Measurements from ENCODE around the gene KCNIP2.
"Not testable (repeated sequence)": the region's sequence is repeated elsewhere in the genome, so short reads cannot be mapped to it uniquely, and the experiment has no call there.

DNA sequence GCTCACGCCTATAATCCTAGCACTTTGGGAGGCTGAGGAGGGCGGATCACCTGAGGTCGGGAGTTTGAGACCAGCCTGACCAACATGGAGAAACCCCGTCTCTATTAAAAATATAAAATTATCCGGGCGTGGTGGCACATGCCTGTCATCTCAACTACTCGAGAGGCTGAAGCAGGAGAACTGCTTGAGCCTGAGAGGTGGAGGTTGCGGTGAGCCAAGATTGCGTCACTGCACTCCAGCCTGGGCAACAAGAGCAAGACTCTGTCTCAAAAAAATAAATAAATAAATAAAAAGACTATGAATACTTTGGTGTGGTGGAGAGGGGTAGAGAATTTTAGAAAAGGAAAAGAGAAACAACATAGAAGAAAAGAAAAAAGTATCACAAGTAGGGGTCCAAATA lies 54.4 kb downstream of the KCNIP2 start:
- TF ChIP-seq POLR2A (IDR thresholded peaks at IDR 0.05): not testable (repeated sequence)
- TF ChIP-seq, protein P1, sequence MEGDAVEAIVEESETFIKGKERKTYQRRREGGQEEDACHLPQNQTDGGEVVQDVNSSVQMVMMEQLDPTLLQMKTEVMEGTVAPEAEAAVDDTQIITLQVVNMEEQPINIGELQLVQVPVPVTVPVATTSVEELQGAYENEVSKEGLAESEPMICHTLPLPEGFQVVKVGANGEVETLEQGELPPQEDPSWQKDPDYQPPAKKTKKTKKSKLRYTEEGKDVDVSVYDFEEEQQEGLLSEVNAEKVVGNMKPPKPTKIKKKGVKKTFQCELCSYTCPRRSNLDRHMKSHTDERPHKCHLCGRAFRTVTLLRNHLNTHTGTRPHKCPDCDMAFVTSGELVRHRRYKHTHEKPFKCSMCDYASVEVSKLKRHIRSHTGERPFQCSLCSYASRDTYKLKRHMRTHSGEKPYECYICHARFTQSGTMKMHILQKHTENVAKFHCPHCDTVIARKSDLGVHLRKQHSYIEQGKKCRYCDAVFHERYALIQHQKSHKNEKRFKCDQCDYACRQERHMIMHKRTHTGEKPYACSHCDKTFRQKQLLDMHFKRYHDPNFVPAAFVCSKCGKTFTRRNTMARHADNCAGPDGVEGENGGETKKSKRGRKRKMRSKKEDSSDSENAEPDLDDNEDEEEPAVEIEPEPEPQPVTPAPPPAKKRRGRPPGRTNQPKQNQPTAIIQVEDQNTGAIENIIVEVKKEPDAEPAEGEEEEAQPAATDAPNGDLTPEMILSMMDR (IDR thresholded peaks at IDR 0.05 in 4 of 5, conservative IDR thresholded peaks at IDR 0.05 in 1 of 5): not testable (repeated sequence)

Data from gastrocnemius medialis (tissue), 4 donors.